ENCODE measurements around the gene CCDC71. TPM values are rescaled to one million over a fixed set of nuclear protein-coding genes. Genes with fewer than 3 reads are reported as not detected.

CCDC71 gene
- total RNA-seq, 1 experiment from 2014 or later: 26.0 TPM

GRCh38 chr3:49161808-49162530 is 4.2 kb downstream of the CCDC71 start:
- intact Hi-C loops (cut with micrococcal nuclease): no loop called here
- BruUV-seq (replicated peaks): no TSS peak
- Mint-ChIP-seq H3K36me3 (ENCODE audit: insufficient read depth, unreplicated experiment) (peaks cover 18% of the 10 kb centered on the region), H3K9me3 (ENCODE audit: unreplicated experiment) (no peaks in the 10 kb centered on the region), H3K27ac (ENCODE audit: low read depth, unreplicated experiment) (no peak overlapping the region), H3K4me3 (ENCODE audit: unreplicated experiment) (no peak overlapping the region), H3K4me1 (ENCODE audit: insufficient read depth, unreplicated experiment) (peaks cover 10% of the 10 kb centered on the region), H3K27me3 (ENCODE audit: insufficient read depth, unreplicated experiment) (no peaks in the 10 kb centered on the region)
- POLR2A ChIA-PET: interaction anchor here (0.7 to 1.8 kb wide), 2 partner anchors 29 to 50 kb away, joined by 3 to 4 read pairs; partner anchors contain the start of gene LAMB2
- CTCF ChIA-PET: interaction anchor here (0.6 to 0.7 kb wide), 3 partner anchors 8 to 137 kb away, joined by 3 read pairs; no protein-coding TSS in a partner anchor
- TF ChIP-seq, protein P1, sequence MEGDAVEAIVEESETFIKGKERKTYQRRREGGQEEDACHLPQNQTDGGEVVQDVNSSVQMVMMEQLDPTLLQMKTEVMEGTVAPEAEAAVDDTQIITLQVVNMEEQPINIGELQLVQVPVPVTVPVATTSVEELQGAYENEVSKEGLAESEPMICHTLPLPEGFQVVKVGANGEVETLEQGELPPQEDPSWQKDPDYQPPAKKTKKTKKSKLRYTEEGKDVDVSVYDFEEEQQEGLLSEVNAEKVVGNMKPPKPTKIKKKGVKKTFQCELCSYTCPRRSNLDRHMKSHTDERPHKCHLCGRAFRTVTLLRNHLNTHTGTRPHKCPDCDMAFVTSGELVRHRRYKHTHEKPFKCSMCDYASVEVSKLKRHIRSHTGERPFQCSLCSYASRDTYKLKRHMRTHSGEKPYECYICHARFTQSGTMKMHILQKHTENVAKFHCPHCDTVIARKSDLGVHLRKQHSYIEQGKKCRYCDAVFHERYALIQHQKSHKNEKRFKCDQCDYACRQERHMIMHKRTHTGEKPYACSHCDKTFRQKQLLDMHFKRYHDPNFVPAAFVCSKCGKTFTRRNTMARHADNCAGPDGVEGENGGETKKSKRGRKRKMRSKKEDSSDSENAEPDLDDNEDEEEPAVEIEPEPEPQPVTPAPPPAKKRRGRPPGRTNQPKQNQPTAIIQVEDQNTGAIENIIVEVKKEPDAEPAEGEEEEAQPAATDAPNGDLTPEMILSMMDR (IDR thresholded peaks at IDR 0.05; ENCODE audit: unreplicated experiment): no peak
- no peak for DNase-seq (ENCODE audit: unreplicated experiment)

- CTCF ChIA-PET: interaction anchor here (0.6 kb wide), 3 partner anchors 9 to 1673 kb away, joined by 3 to 4 read pairs (median 3); no protein-coding TSS in a partner anchor
- intact Hi-C loops (cut with micrococcal nuclease): no loop called here
- BruUV-seq (replicated peaks): no TSS peak
Measured at GRCh38 chr3:49161197-49161596, 4.9 kb downstream of the CCDC71 start.

GRCh38 chr3:49158792-49159191 is 7.3 kb downstream of the CCDC71 start:
- H3K4me3 Mint-ChIP-seq (ENCODE audit: unreplicated experiment): no peak overlapping the region
- peaks cover 7% of the 10 kb centered on the region for H3K36me3 Mint-ChIP-seq (ENCODE audit: insufficient read depth, unreplicated experiment)
- CTCF ChIA-PET: interaction anchor here (0.5 to 1.8 kb wide), 7 partner anchors 11 to 294 kb away, joined by 3 to 4 read pairs (median 3); no protein-coding TSS in a partner anchor
- intact Hi-C loops (cut with micrococcal nuclease): loop anchor here (1.0 to 10.0 kb wide), 2 partner anchors 64 to 134 kb away; partner anchors contain the start of genes IMPDH2, NDUFAF3 and QRICH1
- H3K9me3 Mint-ChIP-seq (ENCODE audit: unreplicated experiment): no peaks in the 10 kb centered on the region
- no TSS peak for BruUV-seq (replicated peaks)
- TF ChIP-seq, protein P1 (IDR thresholded peaks at IDR 0.05; ENCODE audit: unreplicated experiment): no peak
- H3K27ac Mint-ChIP-seq (ENCODE audit: low read depth, unreplicated experiment): peak overlapping the region; percentile 20
- H3K27me3 Mint-ChIP-seq (ENCODE audit: insufficient read depth, unreplicated experiment): no peaks in the 10 kb centered on the region
- no peaks in the 10 kb centered on the region for H3K4me1 Mint-ChIP-seq (ENCODE audit: insufficient read depth, unreplicated experiment)
- DNase-seq (ENCODE audit: unreplicated experiment): no peak
- POLR2A ChIA-PET: interaction anchor here (1.3 to 1.5 kb wide), 2 partner anchors 9 to 25 kb away, joined by 4 to 5 read pairs; no protein-coding TSS in a partner anchor

More at GRCh38 chr3:49161197-49161596, 4.9 kb downstream of the CCDC71 start:
- H3K4me3 Mint-ChIP-seq (ENCODE audit: unreplicated experiment): no peak overlapping the region
- no peaks in the 10 kb centered on the region for H3K27me3 Mint-ChIP-seq (ENCODE audit: insufficient read depth, unreplicated experiment)
- TF ChIP-seq, protein P1 (IDR thresholded peaks at IDR 0.05; ENCODE audit: unreplicated experiment): no peak
- DNase-seq (ENCODE audit: unreplicated experiment): no peak
- POLR2A ChIA-PET: no interaction called here
- peaks cover 18% of the 10 kb centered on the region for H3K36me3 Mint-ChIP-seq (ENCODE audit: insufficient read depth, unreplicated experiment)
- H3K4me1 Mint-ChIP-seq (ENCODE audit: insufficient read depth, unreplicated experiment): peaks cover 10% of the 10 kb centered on the region
- no peak overlapping the region for H3K27ac Mint-ChIP-seq (ENCODE audit: low read depth, unreplicated experiment)
- H3K9me3 Mint-ChIP-seq (ENCODE audit: unreplicated experiment): no peaks in the 10 kb centered on the region

- no peak overlapping the region for H3K4me3 Mint-ChIP-seq (ENCODE audit: unreplicated experiment)
- no peak overlapping the region for H3K27ac Mint-ChIP-seq (ENCODE audit: low read depth, unreplicated experiment)
- H3K36me3 Mint-ChIP-seq (ENCODE audit: insufficient read depth, unreplicated experiment): peaks cover 1% of the 10 kb centered on the region
- BruUV-seq (replicated peaks): no TSS peak
- no peaks in the 10 kb centered on the region for H3K27me3 Mint-ChIP-seq (ENCODE audit: insufficient read depth, unreplicated experiment)
- intact Hi-C loops (cut with micrococcal nuclease): loop anchor here (1.0 to 10.0 kb wide), 2 partner anchors 64 to 133 kb away; partner anchors contain the start of genes IMPDH2, NDUFAF3 and QRICH1
- no peaks in the 10 kb centered on the region for H3K4me1 Mint-ChIP-seq (ENCODE audit: insufficient read depth, unreplicated experiment)
- ChIA-PET CTCF (interaction anchor here (0.5 to 1.8 kb wide), 9 partner anchors 11 to 170 kb away, joined by 3 to 4 read pairs (median 3); no protein-coding TSS in a partner anchor), POLR2A (interaction anchor here (0.6 to 1.5 kb wide), 5 partner anchors 8 to 152 kb away, joined by 3 to 5 read pairs (median 4); partner anchors contain the start of gene LAMB2)
- DNase-seq (ENCODE audit: unreplicated experiment): peak; percentile 68
- TF ChIP-seq, protein P1 (IDR thresholded peaks at IDR 0.05; ENCODE audit: unreplicated experiment): peak; percentile 53
- H3K9me3 Mint-ChIP-seq (ENCODE audit: unreplicated experiment): no peaks in the 10 kb centered on the region
Measured at GRCh38 chr3:49158103-49158709, 7.9 kb downstream of the CCDC71 start.

Data from MCF 10A (cell line).